Panc1 (cell line): ENCODE results near the gene FBXL16. TPM values are rescaled to one million over a fixed set of nuclear protein-coding genes. Genes with fewer than 3 reads are reported as not detected.

Experiments used
- ATAC-seq: fragments of 200-7000 bp; cut with Tn5 transposase; 2 replicates; pipeline ENCODE4 v1.9.1; 2020; ENCODE audit warnings: mild to moderate bottlenecking, moderate library complexity
- BruUV-seq: library from RNA; stranded (reverse); fragments of 400-500 nt; replicated peaks from 2 replicates; lab custom pipeline; 2021; lab: Mats Ljungman, UMichigan
- CTCF ChIA-PET: fragments of 300-600 bp; sonication (Branson Sonifier 250); formaldehyde crosslinking; loops from one replicate; lab custom pipeline; 2022; ENCODE audit warnings: antibody characterized with exemption; lab: Charles Lee
- POLR2A ChIA-PET: fragments of 300-600 bp; sonication (Branson Sonifier 250); formaldehyde crosslinking; loops from one replicate; lab custom pipeline; 2022; ENCODE audit warnings: antibody characterized with exemption; lab: Charles Lee
- DNase-seq: peaks from one replicate; pipeline ENCODE4 v3.0.0-alpha.2; 2010; ENCODE audit warnings: low read depth, low spot score
- H3K27ac ChIP-seq: 2 replicates; pipeline ENCODE4 v1.5.1; 2011; ENCODE audit warnings: mild to moderate bottlenecking, low read length, inconsistent platforms
- H3K27me3 ChIP-seq: fragments of 200-500 bp; sonication (Bioruptor generic); 2 replicates; pipeline ENCODE4 v1.6.0; 2014; ENCODE audit warnings: low read length, inconsistent platforms; ENCODE audit not compliant: control insufficient read depth, insufficient read depth
- H3K36me3 ChIP-seq: fragments of 200-500 bp; sonication (Bioruptor generic); 2 replicates; pipeline ENCODE4 v1.5.1; 2014; ENCODE audit warnings: inconsistent platforms, mild to moderate bottlenecking, low read length, moderate library complexity; ENCODE audit not compliant: control insufficient read depth, insufficient read depth
- H3K4me1 ChIP-seq: 2 replicates; pipeline ENCODE4 v1.5.1; 2011; ENCODE audit warnings: inconsistent platforms, mild to moderate bottlenecking, low read length, moderate library complexity; ENCODE audit not compliant: control insufficient read depth, insufficient read depth
- H3K4me3 ChIP-seq, 2 experiments: 2 replicates each; pipeline ENCODE4 v1.5.1; 2011 to 2012; ENCODE audit warnings: low read depth in 2 of 2, low read length in 2 of 2, mild to moderate bottlenecking in 2 of 2, inconsistent platforms in 1 of 2, moderate library complexity in 1 of 2
- H3K9me3 ChIP-seq: fragments of 200-500 bp; sonication (Bioruptor generic); 2 replicates; pipeline ENCODE4 v1.5.1; 2014; ENCODE audit warnings: low read depth, mild to moderate bottlenecking, inconsistent platforms, low read length, moderate library complexity; ENCODE audit not compliant: control insufficient read depth, insufficient read depth
- POLR2AphosphoS5 ChIP-seq: IDR thresholded peaks from 2 replicates; pipeline ENCODE4 v1.6.1; 2012; ENCODE audit warnings: mild to moderate bottlenecking, low read depth, low read length, moderate library complexity
- REST ChIP-seq, 2 experiments: IDR thresholded peaks; 2 replicates each; pipeline ENCODE4 v1.6.1; 2011 to 2012; ENCODE audit warnings: low read depth in 2 of 2, control low read depth in 1 of 2, low read length in 1 of 2, mild to moderate bottlenecking in 1 of 2, moderate library complexity in 1 of 2; ENCODE audit not compliant: insufficient read depth in 1 of 2
- SIN3A ChIP-seq: IDR thresholded peaks from 2 replicates; pipeline ENCODE4 v1.6.1; 2012; ENCODE audit warnings: low read depth, mild to moderate bottlenecking, low read length, moderate library complexity, borderline replicate concordance; ENCODE audit not compliant: insufficient read depth
- TCF7L2 ChIP-seq: IDR thresholded peaks from 2 replicates; pipeline ENCODE4 v1.6.1; 2011; ENCODE audit warnings: mild to moderate bottlenecking, low read depth, low read length, inconsistent platforms
- in situ Hi-C: cut with HindIII; loops from 2 replicates; pipeline ENCODE4 v1.10.0; 2016; ENCODE audit warnings: low sequenced_read_pairs, low pct_unique_long_range_greater_than_20kb
- intact Hi-C: fragments of 100-400 bp; cut with micrococcal nuclease; formaldehyde crosslinking; loops from one replicate; pipeline ENCODE4 v1.10.0; 2022; ENCODE audit not compliant: unreplicated experiment
- total RNA-seq: library from RNA; stranded (reverse); gene quantifications from one replicate; pipeline ENCODE4 v1.2.1, GENCODE V29; 2021; ENCODE audit not compliant: unreplicated experiment
- TF ChIP-seq, protein P1 (sequence below): fragments of 450-650 bp; IDR thresholded peaks from 2 replicates; pipeline ENCODE4 v1.5.1; 2017; ENCODE audit warnings: mild to moderate bottlenecking

The FBXL16 gene
- total RNA-seq, 1 experiment from 2014 or later = 28.0 TPM

- H3K4me1 ChIP-seq = peaks cover 45% of the 10 kb centered on the region
- no TSS peak for BruUV-seq
- H3K9me3 ChIP-seq = no peaks in the 10 kb centered on the region
- H3K4me3 ChIP-seq = peak within 1 kb of the TSS; percentile 72 to 77
- POLR2A ChIA-PET = interaction anchor here (0.6 to 1.2 kb wide), 2 partner anchors 9 to 285 kb away, joined by 5 to 8 read pairs; no protein-coding TSS in a partner anchor
- TF ChIP-seq REST (IDR thresholded peaks at IDR 0.05; ENCODE audit: insufficient read depth in 1 of 2, low read depth in 2 of 2, low read length in 1 of 2) = peak in 1 of 2 experiments; percentile 66; a peak in 2 of 4 replicates
- TF ChIP-seq, protein P1, sequence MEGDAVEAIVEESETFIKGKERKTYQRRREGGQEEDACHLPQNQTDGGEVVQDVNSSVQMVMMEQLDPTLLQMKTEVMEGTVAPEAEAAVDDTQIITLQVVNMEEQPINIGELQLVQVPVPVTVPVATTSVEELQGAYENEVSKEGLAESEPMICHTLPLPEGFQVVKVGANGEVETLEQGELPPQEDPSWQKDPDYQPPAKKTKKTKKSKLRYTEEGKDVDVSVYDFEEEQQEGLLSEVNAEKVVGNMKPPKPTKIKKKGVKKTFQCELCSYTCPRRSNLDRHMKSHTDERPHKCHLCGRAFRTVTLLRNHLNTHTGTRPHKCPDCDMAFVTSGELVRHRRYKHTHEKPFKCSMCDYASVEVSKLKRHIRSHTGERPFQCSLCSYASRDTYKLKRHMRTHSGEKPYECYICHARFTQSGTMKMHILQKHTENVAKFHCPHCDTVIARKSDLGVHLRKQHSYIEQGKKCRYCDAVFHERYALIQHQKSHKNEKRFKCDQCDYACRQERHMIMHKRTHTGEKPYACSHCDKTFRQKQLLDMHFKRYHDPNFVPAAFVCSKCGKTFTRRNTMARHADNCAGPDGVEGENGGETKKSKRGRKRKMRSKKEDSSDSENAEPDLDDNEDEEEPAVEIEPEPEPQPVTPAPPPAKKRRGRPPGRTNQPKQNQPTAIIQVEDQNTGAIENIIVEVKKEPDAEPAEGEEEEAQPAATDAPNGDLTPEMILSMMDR = no peak
- TF ChIP-seq SIN3A = no peak
- peak; percentile 31 for TF ChIP-seq POLR2AphosphoS5
- no peak for TF ChIP-seq TCF7L2
- no peaks in the 10 kb centered on the region for H3K27me3 ChIP-seq
- intact Hi-C loops (no loop called here), in situ Hi-C loops (no loop called here)
- no peaks in the 10 kb centered on the region; the same call in 1 of the 2 replicates for H3K36me3 ChIP-seq
- CTCF ChIA-PET = interaction anchor here (0.6 to 1.1 kb wide), 3 partner anchors 9 to 88 kb away, joined by 3 read pairs; no protein-coding TSS in a partner anchor
- peak; percentile 70 for ATAC-seq
- DNase-seq = no peak
- H3K27ac ChIP-seq = peak within 1 kb of the TSS; percentile 93
Observed at GRCh38 chr16:720990-721764, 15.6 kb upstream of the FBXL16 start, which contains the start of gene ANTKMT. ANTKMT (plus strand) TSS chr16:721146; CDS start chr16:721275, 129 bp downstream.

- peak; percentile 43 for ATAC-seq
- peaks cover 42% of the 10 kb centered on the region for H3K4me1 ChIP-seq
- ChIA-PET POLR2A (interaction anchor here (0.6 kb wide), 1 partner anchor 23 kb away, joined by 3 read pairs; no protein-coding TSS in a partner anchor), CTCF (interaction anchor here (0.8 to 1.1 kb wide), 2 partner anchors 8 to 10 kb away, joined by 3 read pairs; no protein-coding TSS in a partner anchor)
- TF ChIP-seq, protein P1 = peak; percentile 5; the same call in 1 of the 2 replicates
- TF ChIP-seq POLR2AphosphoS5 (peak; percentile 19), TCF7L2 (no peak), SIN3A (0 out of 2 replicates have a peak, but pooled peaks have one; percentile 4)
- intact Hi-C loops = no loop called here
- in situ Hi-C loops = no loop called here
- peak overlapping the region; percentile 93 for H3K27ac ChIP-seq
- peak overlapping the region; percentile 72 to 77 for H3K4me3 ChIP-seq
- no peaks in the 10 kb centered on the region; the same call in 1 of the 2 replicates for H3K36me3 ChIP-seq
- no TSS peak for BruUV-seq
- no peak for DNase-seq
- H3K9me3 ChIP-seq = no peaks in the 10 kb centered on the region
- no peaks in the 10 kb centered on the region for H3K27me3 ChIP-seq
Observed at GRCh38 chr16:720447-720989, 14.9 kb upstream of the FBXL16 start.
